Heart left ventricle (tissue), 13 donors: Measurements from ENCODE around the gene S100PBP.
"Not testable (repeated sequence)": the region's sequence is repeated elsewhere in the genome, so short reads cannot be mapped to it uniquely, and the experiment has no call there.

Experiments
- POLR2A ChIP-seq, 2 donors: fragments of 450-650 bp; IDR thresholded peaks; one replicate each; pipeline ENCODE4 v1.6.1; 2017; ENCODE audit warnings: antibody characterized with exemption in 2 of 2, mild to moderate bottlenecking in 2 of 2, moderate library complexity in 2 of 2
- TF ChIP-seq, protein P1 (sequence below), 12 donors: fragments of 200-600 bp; sonication (generic) in 4 of 12; IDR thresholded peaks; one replicate each; pipeline versions ENCODE4 v1.5.0 to v1.8.0; 2018 to 2022; ENCODE audit warnings: antibody characterized with exemption in 12 of 12, mild to moderate bottlenecking in 5 of 12
- donor health status: ischemic (EF 13 %, LVEDD 7.1; RV severe dilation, severe dysfunction).
- donor health status: DM: no; HTN: yes; CAD: no.
- donor health status: DM: no; HTN: no; CAD: no.
- donor health status: ischemic (EF 25% LVEDD 6.9; RV normal size, moderate dysfunction).
- donor health status: ischemic (EF 25% LVEDD 5.7; RV mildly dilated, moderate dysfunction).
- donor health status: ischemic (EF 35%, LVEDD 5.7; RV mildly dilated, moderate dysfunction).
- donor health status: nonischemic (EF 11% LVEDD 7.7; RV severe dilation, severe dysfunction).
- donor health status: DM: yes; HTN: yes; CAD: no.
- donor health status: PGD.
- donor health status: ischemic (EF 29% LVEDD 5.4; RV normal size, mild dysfunction).
- donor health status: nonischemic (EF 23%, LVEDD 6.1; RV moderate dilation, normal function).

DNA sequence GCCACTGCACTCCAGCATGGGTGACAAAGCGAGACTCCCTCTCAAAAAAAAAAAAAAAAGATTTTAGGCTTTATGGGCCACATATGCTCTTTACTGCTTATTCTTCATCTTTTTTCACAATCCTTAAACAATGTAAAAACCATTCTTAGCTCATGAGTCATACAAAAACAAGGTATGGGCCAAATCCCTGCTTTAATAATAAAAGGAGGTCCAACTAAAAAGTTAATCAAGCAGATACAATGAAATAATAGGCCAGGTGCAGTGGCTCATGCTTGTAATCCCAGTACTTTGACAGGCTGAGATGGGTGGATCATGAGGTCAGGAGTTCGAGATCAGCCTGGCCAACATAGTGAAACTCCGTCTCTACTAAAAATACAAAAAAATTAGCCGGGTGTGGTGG is 21.7 kb upstream of the S100PBP start:
- TF ChIP-seq, protein P1, sequence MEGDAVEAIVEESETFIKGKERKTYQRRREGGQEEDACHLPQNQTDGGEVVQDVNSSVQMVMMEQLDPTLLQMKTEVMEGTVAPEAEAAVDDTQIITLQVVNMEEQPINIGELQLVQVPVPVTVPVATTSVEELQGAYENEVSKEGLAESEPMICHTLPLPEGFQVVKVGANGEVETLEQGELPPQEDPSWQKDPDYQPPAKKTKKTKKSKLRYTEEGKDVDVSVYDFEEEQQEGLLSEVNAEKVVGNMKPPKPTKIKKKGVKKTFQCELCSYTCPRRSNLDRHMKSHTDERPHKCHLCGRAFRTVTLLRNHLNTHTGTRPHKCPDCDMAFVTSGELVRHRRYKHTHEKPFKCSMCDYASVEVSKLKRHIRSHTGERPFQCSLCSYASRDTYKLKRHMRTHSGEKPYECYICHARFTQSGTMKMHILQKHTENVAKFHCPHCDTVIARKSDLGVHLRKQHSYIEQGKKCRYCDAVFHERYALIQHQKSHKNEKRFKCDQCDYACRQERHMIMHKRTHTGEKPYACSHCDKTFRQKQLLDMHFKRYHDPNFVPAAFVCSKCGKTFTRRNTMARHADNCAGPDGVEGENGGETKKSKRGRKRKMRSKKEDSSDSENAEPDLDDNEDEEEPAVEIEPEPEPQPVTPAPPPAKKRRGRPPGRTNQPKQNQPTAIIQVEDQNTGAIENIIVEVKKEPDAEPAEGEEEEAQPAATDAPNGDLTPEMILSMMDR (IDR thresholded peaks at IDR 0.05) = not testable (repeated sequence)
- not testable (repeated sequence) for TF ChIP-seq POLR2A (IDR thresholded peaks at IDR 0.05)
